Mucosa of stomach (tissue), 1 donor: Measurements from ENCODE around the gene SOCS7.

ENCODE experiments used
- H3K27me3 ChIP-seq: one replicate; pipeline ENCODE4 v1.7.0; 2013; ENCODE audit warnings: mild to moderate bottlenecking, low read length; ENCODE audit not compliant: control insufficient read depth, insufficient read depth
- H3K36me3 ChIP-seq: one replicate; pipeline ENCODE4 v1.7.0; 2013; ENCODE audit warnings: low read length; ENCODE audit not compliant: control insufficient read depth, insufficient read depth
- H3K4me1 ChIP-seq: one replicate; pipeline ENCODE4 v1.7.0; 2013; ENCODE audit warnings: mild to moderate bottlenecking, low read length; ENCODE audit not compliant: control insufficient read depth, insufficient read depth
- H3K4me3 ChIP-seq: one replicate; pipeline ENCODE4 v1.7.0; 2013; ENCODE audit warnings: low read length
- H3K9ac ChIP-seq: one replicate; pipeline ENCODE4 v1.7.0; 2013; ENCODE audit warnings: mild to moderate bottlenecking, low read length, moderate library complexity
- H3K9me3 ChIP-seq: one replicate; pipeline ENCODE4 v1.7.0; 2013; ENCODE audit warnings: mild to moderate bottlenecking, low read length, moderate library complexity; ENCODE audit not compliant: control insufficient read depth
- donor health status: Pancreatic carcinoma.

SOCS7 gene

DNA sequence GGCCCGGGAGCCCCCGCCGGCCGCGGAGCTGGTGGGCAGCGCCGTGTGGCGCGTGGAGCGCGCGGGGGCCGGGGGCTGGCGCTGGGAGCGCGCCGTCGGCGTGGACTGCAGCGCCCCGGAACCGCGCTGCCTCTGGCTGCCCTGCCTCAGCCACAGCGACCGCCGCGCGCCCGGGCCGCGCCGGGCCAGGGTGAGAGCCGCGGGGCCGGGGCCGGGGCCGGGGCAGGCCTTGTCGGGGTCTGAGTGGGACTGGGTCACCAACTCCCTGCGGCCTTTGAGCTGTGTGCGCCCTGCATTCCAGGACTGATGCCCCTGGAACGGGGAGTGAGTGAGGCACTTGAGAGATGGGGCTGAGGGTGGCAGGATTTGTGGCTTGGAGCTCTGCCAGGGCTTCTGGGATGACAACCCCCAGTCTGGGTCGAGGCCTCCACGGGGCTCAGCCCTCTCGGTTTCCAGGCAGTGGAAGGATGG, 102.3 kb downstream of the SOCS7 start:
- Histone ChIP-seq H3K9ac (no peak overlapping the region), H3K4me3 (no peak overlapping the region), H3K36me3 (no peaks in the 10 kb centered on the region), H3K27me3 (peaks cover 36% of the 10 kb centered on the region), H3K9me3 (no peaks in the 10 kb centered on the region), H3K4me1 (peaks cover 18% of the 10 kb centered on the region)

DNA sequence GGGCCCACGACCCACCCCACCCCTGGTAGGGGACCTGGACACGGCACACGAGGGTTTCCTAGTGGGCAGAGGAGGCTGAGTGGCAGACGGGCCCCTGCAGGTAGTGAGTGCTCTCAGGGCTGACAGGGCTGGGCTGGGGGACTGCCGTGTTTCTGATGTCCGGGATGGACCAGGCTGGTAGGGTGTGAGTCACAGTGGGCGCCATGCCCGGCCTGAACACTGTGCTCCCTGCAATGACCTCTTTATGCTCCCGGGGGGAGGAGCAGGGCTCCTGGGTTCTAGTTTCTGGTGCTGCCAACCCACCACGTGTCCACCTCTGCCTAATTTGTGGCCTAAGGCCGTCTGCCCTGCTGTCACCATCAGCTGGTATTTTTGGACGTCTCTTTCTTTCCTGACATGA, 102.9 kb downstream of the SOCS7 start:
- Histone ChIP-seq H3K27me3 (peaks cover 36% of the 10 kb centered on the region), H3K36me3 (no peaks in the 10 kb centered on the region), H3K4me1 (peaks cover 18% of the 10 kb centered on the region), H3K4me3 (no peak overlapping the region), H3K9me3 (no peaks in the 10 kb centered on the region), H3K9ac (no peak overlapping the region)
